ENCODE measurements around the gene ITGA6. TPM values are rescaled to one million over a fixed set of nuclear protein-coding genes. Genes with fewer than 3 reads are reported as not detected.
A peak's percentile ranks its signal among the peaks of the same experiment; 100 is the strongest.

Gene ITGA6
- total RNA-seq, 4 donors from 2014 or later: 34.8 to 66.6 (median 52.7) TPM

- no peaks in the 10 kb centered on the region for H3K36me3 ChIP-seq
- no peak overlapping the region for H3K27ac ChIP-seq
- TF ChIP-seq POLR2A (IDR thresholded peaks at IDR 0.05) (no peak), CTCF (IDR thresholded peaks at IDR 0.05) (no peak)
- intact Hi-C loops (cut with DNase I): no loop called here
- DNase-seq: no peak
- no peak overlapping the region for H3K4me3 ChIP-seq (replicated peaks in 1 of 3)
- peaks cover 0 to 5% of the 10 kb centered on the region in 2 donors for H3K4me1 ChIP-seq
- H3K27me3 ChIP-seq: no peaks in the 10 kb centered on the region
- no peaks in the 10 kb centered on the region for H3K9me3 ChIP-seq
Observed at GRCh38 chr2:172550419-172550818, 123.0 kb downstream of the ITGA6 start.

- TF ChIP-seq POLR2A (IDR thresholded peaks at IDR 0.05) (no peak), CTCF (IDR thresholded peaks at IDR 0.05) (no peak)
- Histone ChIP-seq H3K4me1 (peaks cover 0 to 5% of the 10 kb centered on the region in 2 donors), H3K9me3 (no peaks in the 10 kb centered on the region), H3K4me3 (replicated peaks in 1 of 3) (no peak overlapping the region), H3K27me3 (no peaks in the 10 kb centered on the region), H3K36me3 (no peaks in the 10 kb centered on the region), H3K27ac (no peak overlapping the region)
- no peak for DNase-seq
- intact Hi-C loops (cut with DNase I): no loop called here
Observed at GRCh38 chr2:172551271-172551670, 123.9 kb downstream of the ITGA6 start.

- intact Hi-C loops (cut with DNase I): no loop called here
- Histone ChIP-seq H3K9me3 (no peaks in the 10 kb centered on the region), H3K4me3 (replicated peaks in 1 of 3) (no peak overlapping the region), H3K27ac (no peak overlapping the region), H3K27me3 (no peaks in the 10 kb centered on the region), H3K4me1 (peaks cover 7 to 11% of the 10 kb centered on the region in 2 donors), H3K36me3 (no peaks in the 10 kb centered on the region)
- no peak for DNase-seq
- TF ChIP-seq POLR2A (IDR thresholded peaks at IDR 0.05) (no peak), CTCF (IDR thresholded peaks at IDR 0.05) (no peak)
- 88 to 91% methylated on average over 4 of the region's 4 CpGs for WGBS, 2 donors
Observed at GRCh38 chr2:172552547-172553291, 125.3 kb downstream of the ITGA6 start.

- no peak for TF ChIP-seq CTCF (IDR thresholded peaks at IDR 0.05)
- TF ChIP-seq POLR2A (IDR thresholded peaks at IDR 0.05): no peak
- Histone ChIP-seq H3K9me3 (no peaks in the 10 kb centered on the region), H3K36me3 (no peaks in the 10 kb centered on the region), H3K4me3 (replicated peaks in 1 of 3) (peak overlapping the region in 1 of 3 donors; percentile 84), H3K27ac (peak overlapping the region in 2 of 3 donors; percentile 66 to 91), H3K27me3 (no peaks in the 10 kb centered on the region), H3K4me1 (peaks cover 7 to 11% of the 10 kb centered on the region in 2 donors)
- DNase-seq: peak in 1 of 2 donors; percentile 4
- intact Hi-C loops (cut with DNase I): no loop called here
- WGBS, 2 donors: 55 to 63% methylated on average over 18 of the region's 18 CpGs
Observed at GRCh38 chr2:172554352-172555271, 127.2 kb downstream of the ITGA6 start.

GRCh38 chr2:172555272-172555521, 127.8 kb downstream of the ITGA6 start:
- peak overlapping the region; percentile 66 to 91 (median 78) for H3K27ac ChIP-seq
- TF ChIP-seq POLR2A (IDR thresholded peaks at IDR 0.05) (no peak), CTCF (IDR thresholded peaks at IDR 0.05) (no peak)
- peaks cover 7 to 11% of the 10 kb centered on the region in 2 donors for H3K4me1 ChIP-seq
- peak overlapping the region; percentile 76 to 84 (median 77) for H3K4me3 ChIP-seq (replicated peaks in 1 of 3)
- no peak for DNase-seq
- no peaks in the 10 kb centered on the region for H3K36me3 ChIP-seq
- no peaks in the 10 kb centered on the region for H3K9me3 ChIP-seq
- intact Hi-C loops (cut with DNase I): no loop called here
- H3K27me3 ChIP-seq: no peaks in the 10 kb centered on the region
- 7 to 16% methylated on average over 8 of the region's 8 CpGs for WGBS, 2 donors

Data from thyroid gland (tissue), 4 donors.